Sigmoid colon (tissue), 3 donors: ENCODE data around the gene ANKRD44.

Experiments
- POLR2A ChIP-seq, 2 donors: fragments of 450-650 bp; IDR thresholded peaks; one replicate each; pipeline ENCODE4 v1.6.1; 2016; ENCODE audit warnings: antibody characterized with exemption in 2 of 2, mild to moderate bottlenecking in 2 of 2, moderate library complexity in 2 of 2
- TF ChIP-seq, protein P1 (sequence below), 4 experiments: fragments of 450-650 bp in 3 of 4; fragments of 200-600 bp in 1 of 4; IDR thresholded peaks; one replicate each; pipeline ENCODE4 v1.5.1; 2016 to 2019; ENCODE audit warnings: antibody characterized with exemption in 4 of 4, mild to moderate bottlenecking in 3 of 4, moderate library complexity in 2 of 4

DNA sequence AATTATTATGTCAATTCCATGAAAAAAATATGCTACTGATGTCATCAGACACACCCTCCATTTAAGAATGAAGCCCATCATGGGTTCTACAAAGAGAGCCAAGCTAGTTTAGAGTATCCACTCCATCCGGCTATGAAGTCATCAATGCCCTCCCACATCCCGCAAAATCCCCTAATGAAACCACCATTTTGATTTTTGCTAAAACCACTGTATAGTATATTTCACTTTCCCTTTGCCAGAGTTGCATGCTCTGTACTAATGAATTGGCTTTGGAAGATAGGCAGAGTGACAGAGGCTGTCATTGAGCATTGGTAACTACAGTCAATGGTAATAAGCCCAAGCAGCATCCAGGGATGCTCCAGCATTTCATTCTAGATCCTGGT is 118.6 kb downstream of the ANKRD44 start:
- TF ChIP-seq, protein P1, sequence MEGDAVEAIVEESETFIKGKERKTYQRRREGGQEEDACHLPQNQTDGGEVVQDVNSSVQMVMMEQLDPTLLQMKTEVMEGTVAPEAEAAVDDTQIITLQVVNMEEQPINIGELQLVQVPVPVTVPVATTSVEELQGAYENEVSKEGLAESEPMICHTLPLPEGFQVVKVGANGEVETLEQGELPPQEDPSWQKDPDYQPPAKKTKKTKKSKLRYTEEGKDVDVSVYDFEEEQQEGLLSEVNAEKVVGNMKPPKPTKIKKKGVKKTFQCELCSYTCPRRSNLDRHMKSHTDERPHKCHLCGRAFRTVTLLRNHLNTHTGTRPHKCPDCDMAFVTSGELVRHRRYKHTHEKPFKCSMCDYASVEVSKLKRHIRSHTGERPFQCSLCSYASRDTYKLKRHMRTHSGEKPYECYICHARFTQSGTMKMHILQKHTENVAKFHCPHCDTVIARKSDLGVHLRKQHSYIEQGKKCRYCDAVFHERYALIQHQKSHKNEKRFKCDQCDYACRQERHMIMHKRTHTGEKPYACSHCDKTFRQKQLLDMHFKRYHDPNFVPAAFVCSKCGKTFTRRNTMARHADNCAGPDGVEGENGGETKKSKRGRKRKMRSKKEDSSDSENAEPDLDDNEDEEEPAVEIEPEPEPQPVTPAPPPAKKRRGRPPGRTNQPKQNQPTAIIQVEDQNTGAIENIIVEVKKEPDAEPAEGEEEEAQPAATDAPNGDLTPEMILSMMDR (IDR thresholded peaks at IDR 0.05), result no peak
- TF ChIP-seq POLR2A (IDR thresholded peaks at IDR 0.05), result no peak
